ENCODE measurements around the gene CDH22.
A peak's percentile ranks its signal among the peaks of the same experiment; 100 is the strongest.

CDH22 gene

DNA sequence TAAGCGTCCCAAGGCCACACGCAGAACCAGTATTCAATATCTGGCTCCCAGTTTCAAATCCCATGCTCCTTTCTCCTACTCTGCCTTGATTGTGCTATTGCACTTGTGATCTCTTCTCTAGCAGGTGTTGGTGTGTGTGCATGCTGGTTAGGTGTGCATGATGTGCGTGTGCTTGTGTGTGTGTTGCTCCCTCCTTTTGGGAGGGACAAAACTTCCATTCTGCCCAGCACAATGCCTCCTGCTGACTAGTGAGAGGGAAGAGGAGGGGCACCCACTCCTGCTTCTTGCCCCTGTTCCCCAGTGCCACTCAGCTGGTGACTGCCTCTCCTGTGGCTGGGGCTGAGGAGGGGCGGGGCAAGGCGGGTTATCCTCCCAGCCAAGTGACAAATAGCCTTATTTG is 170.5 kb downstream of the CDH22 start:
- Histone ChIP-seq H3K4me3 (ENCODE audit: low read length in 2 of 2) (no peak overlapping the region), H3K27ac (ENCODE audit: low read length) (no peak overlapping the region), H3K36me3 (ENCODE audit: control insufficient read depth in 2 of 2, insufficient read depth in 2 of 2, low read length in 2 of 2) (no peaks in the 10 kb centered on the region), H3K4me1 (ENCODE audit: control insufficient read depth, insufficient read depth, low read length) (peaks cover 3% of the 10 kb centered on the region), H3K27me3 (ENCODE audit: control insufficient read depth in 1 of 2, insufficient read depth in 2 of 2, low read length in 2 of 2) (peaks cover 65 to 67% of the 10 kb centered on the region in 2 donors), H3K9me3 (ENCODE audit: control insufficient read depth in 2 of 2, low read length in 2 of 2) (no peaks in the 10 kb centered on the region), H3K9ac (ENCODE audit: low read length in 2 of 2) (no peak overlapping the region)

GRCh38 chr20:46135856-46136633 is 172.3 kb downstream of the CDH22 start:
- Histone ChIP-seq H3K27me3 (ENCODE audit: control insufficient read depth in 1 of 2, insufficient read depth in 2 of 2, low read length in 2 of 2) (peaks cover 56 to 63% of the 10 kb centered on the region in 2 donors), H3K27ac (ENCODE audit: low read length) (no peak overlapping the region), H3K4me1 (ENCODE audit: control insufficient read depth, insufficient read depth, low read length) (peaks cover 5% of the 10 kb centered on the region)

GRCh38 chr20:46134716-46135115 is 173.6 kb downstream of the CDH22 start:
- no peak overlapping the region for H3K9ac ChIP-seq (ENCODE audit: low read length in 2 of 2)
- peaks cover 8% of the 10 kb centered on the region for H3K4me1 ChIP-seq (ENCODE audit: control insufficient read depth, insufficient read depth, low read length)
- no peaks in the 10 kb centered on the region for H3K9me3 ChIP-seq (ENCODE audit: control insufficient read depth in 2 of 2, low read length in 2 of 2)
- H3K4me3 ChIP-seq (ENCODE audit: low read length in 2 of 2): no peak overlapping the region
- H3K36me3 ChIP-seq (ENCODE audit: control insufficient read depth in 2 of 2, insufficient read depth in 2 of 2, low read length in 2 of 2): no peaks in the 10 kb centered on the region
- peaks cover 47 to 60% of the 10 kb centered on the region in 2 donors for H3K27me3 ChIP-seq (ENCODE audit: control insufficient read depth in 1 of 2, insufficient read depth in 2 of 2, low read length in 2 of 2)
- no peak overlapping the region for H3K27ac ChIP-seq (ENCODE audit: low read length)

More at GRCh38 chr20:46135856-46136633, 172.3 kb downstream of the CDH22 start:
- H3K9ac ChIP-seq (ENCODE audit: low read length in 2 of 2): no peak overlapping the region
- no peak overlapping the region for H3K4me3 ChIP-seq (ENCODE audit: low read length in 2 of 2)
- no peaks in the 10 kb centered on the region for H3K9me3 ChIP-seq (ENCODE audit: control insufficient read depth in 2 of 2, low read length in 2 of 2)
- no peaks in the 10 kb centered on the region for H3K36me3 ChIP-seq (ENCODE audit: control insufficient read depth in 2 of 2, insufficient read depth in 2 of 2, low read length in 2 of 2)

DNA sequence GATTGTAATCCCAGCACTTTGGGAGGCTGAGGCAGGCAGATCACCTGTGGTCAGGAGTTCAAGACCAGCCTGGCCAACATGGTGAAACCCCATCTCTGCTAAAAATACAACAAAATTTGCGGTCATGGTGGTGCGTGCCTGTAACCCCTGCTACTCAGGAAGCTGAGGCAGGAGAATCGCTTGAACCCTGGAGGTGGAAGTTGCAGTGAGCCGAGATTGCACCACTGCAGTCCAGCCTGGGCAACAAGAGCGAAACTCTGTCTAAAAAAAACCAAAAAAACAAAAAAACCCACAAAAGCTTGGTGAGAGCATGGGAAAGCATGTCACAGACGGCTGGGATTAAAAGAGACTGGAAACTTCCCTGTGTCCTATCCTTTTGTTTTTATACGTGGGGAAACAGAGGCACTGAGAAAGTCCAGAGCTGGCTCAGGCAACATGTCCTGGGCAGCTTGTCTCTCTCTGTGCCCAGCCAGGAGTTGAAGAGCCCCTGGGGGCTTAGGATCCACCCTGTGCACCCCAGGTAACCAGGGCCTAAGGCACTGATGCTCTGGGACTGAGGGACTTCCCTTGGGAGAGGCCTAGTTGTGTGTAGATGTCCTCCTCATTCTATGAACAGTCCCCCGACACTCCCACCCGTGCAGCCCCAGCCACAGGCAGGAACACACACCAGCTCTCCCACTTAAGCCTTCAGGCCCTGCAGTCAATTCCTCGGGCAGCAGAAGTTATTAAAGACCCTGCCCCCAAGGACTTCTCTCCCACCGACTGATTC is 174.2 kb downstream of the CDH22 start:
- no peak overlapping the region for H3K4me3 ChIP-seq (ENCODE audit: low read length in 2 of 2)
- peaks cover 8% of the 10 kb centered on the region for H3K4me1 ChIP-seq (ENCODE audit: control insufficient read depth, insufficient read depth, low read length)
- H3K9me3 ChIP-seq (ENCODE audit: control insufficient read depth in 2 of 2, low read length in 2 of 2): no peaks in the 10 kb centered on the region
- peaks cover 42 to 54% of the 10 kb centered on the region in 2 donors for H3K27me3 ChIP-seq (ENCODE audit: control insufficient read depth in 1 of 2, insufficient read depth in 2 of 2, low read length in 2 of 2)
- no peak overlapping the region for H3K27ac ChIP-seq (ENCODE audit: low read length)
- H3K36me3 ChIP-seq (ENCODE audit: control insufficient read depth in 2 of 2, insufficient read depth in 2 of 2, low read length in 2 of 2): no peaks in the 10 kb centered on the region
- no peak overlapping the region for H3K9ac ChIP-seq (ENCODE audit: low read length in 2 of 2)

GRCh38 chr20:46132705-46133120 is 175.6 kb downstream of the CDH22 start:
- no peak overlapping the region for H3K9ac ChIP-seq (ENCODE audit: low read length in 2 of 2)
- H3K36me3 ChIP-seq (ENCODE audit: control insufficient read depth in 2 of 2, insufficient read depth in 2 of 2, low read length in 2 of 2): peaks cover 0 to 2% of the 10 kb centered on the region in 2 donors
- peaks cover 30 to 44% of the 10 kb centered on the region in 2 donors for H3K27me3 ChIP-seq (ENCODE audit: control insufficient read depth in 1 of 2, insufficient read depth in 2 of 2, low read length in 2 of 2)
- no peak overlapping the region for H3K4me3 ChIP-seq (ENCODE audit: low read length in 2 of 2)
- H3K4me1 ChIP-seq (ENCODE audit: control insufficient read depth, insufficient read depth, low read length): peaks cover 11% of the 10 kb centered on the region
- H3K9me3 ChIP-seq (ENCODE audit: control insufficient read depth in 2 of 2, low read length in 2 of 2): no peaks in the 10 kb centered on the region
- H3K27ac ChIP-seq (ENCODE audit: low read length): no peak overlapping the region

DNA sequence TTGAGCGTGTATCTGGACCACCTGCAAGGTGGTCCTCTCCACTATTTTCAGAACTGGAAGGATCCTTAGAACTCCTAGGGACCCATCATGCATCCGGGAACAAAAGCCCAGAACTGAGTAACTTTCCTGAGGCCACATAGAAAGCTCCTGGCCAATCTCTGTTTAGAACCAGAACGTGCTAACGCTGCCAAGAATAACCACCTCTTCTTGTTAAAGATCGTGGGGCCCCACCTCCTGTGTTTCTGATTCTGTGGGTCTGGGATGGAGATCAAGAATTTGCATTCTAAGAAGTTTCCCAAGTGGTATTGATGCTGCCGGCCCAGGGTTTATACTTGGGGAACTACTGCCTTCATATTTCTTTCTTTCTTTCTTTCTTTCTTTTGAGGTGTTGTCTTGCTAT is 176.9 kb downstream of the CDH22 start:
- Histone ChIP-seq H3K4me1 (ENCODE audit: control insufficient read depth, insufficient read depth, low read length) (peaks cover 11% of the 10 kb centered on the region), H3K27me3 (ENCODE audit: control insufficient read depth in 1 of 2, insufficient read depth in 2 of 2, low read length in 2 of 2) (peaks cover 22 to 34% of the 10 kb centered on the region in 2 donors), H3K4me3 (ENCODE audit: low read length in 2 of 2) (no peak overlapping the region), H3K36me3 (ENCODE audit: control insufficient read depth in 2 of 2, insufficient read depth in 2 of 2, low read length in 2 of 2) (peaks cover 0 to 2% of the 10 kb centered on the region in 2 donors), H3K9me3 (ENCODE audit: control insufficient read depth in 2 of 2, low read length in 2 of 2) (no peaks in the 10 kb centered on the region), H3K27ac (ENCODE audit: low read length) (no peak overlapping the region), H3K9ac (ENCODE audit: low read length in 2 of 2) (no peak overlapping the region)

DNA sequence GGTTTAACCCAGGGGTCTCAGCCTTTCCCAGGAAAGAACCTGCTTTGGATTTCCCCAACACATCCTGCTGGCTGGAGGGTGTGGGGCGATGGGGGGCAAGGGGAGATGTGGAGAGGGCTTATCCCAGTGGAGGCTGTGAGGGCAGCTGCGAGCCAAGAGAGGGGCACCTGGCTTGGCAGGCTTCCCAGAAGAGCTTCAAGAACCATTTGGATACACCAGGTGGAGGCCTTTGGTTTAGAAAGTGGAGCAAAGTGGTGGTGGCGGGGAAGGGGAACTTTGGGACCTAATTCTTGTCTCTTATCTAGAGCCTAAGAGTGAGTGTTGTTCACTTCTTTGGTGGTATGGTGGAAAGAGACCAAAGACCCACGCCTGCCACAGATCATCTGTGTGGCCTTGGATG is 177.8 kb downstream of the CDH22 start:
- Histone ChIP-seq H3K4me1 (ENCODE audit: control insufficient read depth, insufficient read depth, low read length) (peaks cover 11% of the 10 kb centered on the region), H3K27ac (ENCODE audit: low read length) (no peak overlapping the region), H3K9ac (ENCODE audit: low read length in 2 of 2) (no peak overlapping the region), H3K4me3 (ENCODE audit: low read length in 2 of 2) (no peak overlapping the region), H3K9me3 (ENCODE audit: control insufficient read depth in 2 of 2, low read length in 2 of 2) (no peaks in the 10 kb centered on the region), H3K36me3 (ENCODE audit: control insufficient read depth in 2 of 2, insufficient read depth in 2 of 2, low read length in 2 of 2) (peaks cover 0 to 5% of the 10 kb centered on the region in 2 donors), H3K27me3 (ENCODE audit: control insufficient read depth in 1 of 2, insufficient read depth in 2 of 2, low read length in 2 of 2) (peaks cover 14 to 27% of the 10 kb centered on the region in 2 donors)

DNA sequence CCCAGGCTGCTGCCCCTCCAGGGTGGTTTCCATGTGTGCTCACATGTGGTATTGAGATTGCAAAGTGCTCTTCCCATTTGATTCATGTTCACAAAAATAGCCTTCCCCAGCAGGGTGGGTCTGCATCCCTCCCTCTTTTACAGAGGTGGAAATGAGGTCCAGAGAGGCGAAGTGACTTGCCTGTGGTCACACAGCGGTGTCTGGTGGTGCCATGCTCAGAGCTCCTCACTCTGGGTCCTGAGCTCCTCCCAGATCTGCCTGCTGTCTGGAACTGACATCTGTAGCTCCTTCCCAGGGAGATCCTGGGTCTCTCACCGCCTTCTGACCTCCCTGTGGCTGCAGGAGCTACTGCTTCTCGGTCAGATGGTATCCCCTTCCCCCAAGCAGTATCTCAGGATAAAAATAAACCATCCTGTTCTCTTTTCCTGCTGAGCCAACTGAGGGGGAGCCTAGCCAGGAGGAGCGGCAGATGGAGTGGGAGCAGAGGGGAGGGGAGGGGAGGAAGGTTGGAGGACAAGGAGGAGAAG is 178.3 kb downstream of the CDH22 start:
- H3K36me3 ChIP-seq (ENCODE audit: control insufficient read depth in 2 of 2, insufficient read depth in 2 of 2, low read length in 2 of 2): peaks cover 0 to 5% of the 10 kb centered on the region in 2 donors
- peak overlapping the region in 1 of 2 donors; percentile 13 for H3K9ac ChIP-seq (ENCODE audit: low read length in 2 of 2)
- H3K4me1 ChIP-seq (ENCODE audit: control insufficient read depth, insufficient read depth, low read length): peaks cover 11% of the 10 kb centered on the region
- peaks cover 10 to 27% of the 10 kb centered on the region in 2 donors for H3K27me3 ChIP-seq (ENCODE audit: control insufficient read depth in 1 of 2, insufficient read depth in 2 of 2, low read length in 2 of 2)
- H3K9me3 ChIP-seq (ENCODE audit: control insufficient read depth in 2 of 2, low read length in 2 of 2): no peaks in the 10 kb centered on the region
- H3K4me3 ChIP-seq (ENCODE audit: low read length in 2 of 2): no peak overlapping the region
- no peak overlapping the region for H3K27ac ChIP-seq (ENCODE audit: low read length)

DNA sequence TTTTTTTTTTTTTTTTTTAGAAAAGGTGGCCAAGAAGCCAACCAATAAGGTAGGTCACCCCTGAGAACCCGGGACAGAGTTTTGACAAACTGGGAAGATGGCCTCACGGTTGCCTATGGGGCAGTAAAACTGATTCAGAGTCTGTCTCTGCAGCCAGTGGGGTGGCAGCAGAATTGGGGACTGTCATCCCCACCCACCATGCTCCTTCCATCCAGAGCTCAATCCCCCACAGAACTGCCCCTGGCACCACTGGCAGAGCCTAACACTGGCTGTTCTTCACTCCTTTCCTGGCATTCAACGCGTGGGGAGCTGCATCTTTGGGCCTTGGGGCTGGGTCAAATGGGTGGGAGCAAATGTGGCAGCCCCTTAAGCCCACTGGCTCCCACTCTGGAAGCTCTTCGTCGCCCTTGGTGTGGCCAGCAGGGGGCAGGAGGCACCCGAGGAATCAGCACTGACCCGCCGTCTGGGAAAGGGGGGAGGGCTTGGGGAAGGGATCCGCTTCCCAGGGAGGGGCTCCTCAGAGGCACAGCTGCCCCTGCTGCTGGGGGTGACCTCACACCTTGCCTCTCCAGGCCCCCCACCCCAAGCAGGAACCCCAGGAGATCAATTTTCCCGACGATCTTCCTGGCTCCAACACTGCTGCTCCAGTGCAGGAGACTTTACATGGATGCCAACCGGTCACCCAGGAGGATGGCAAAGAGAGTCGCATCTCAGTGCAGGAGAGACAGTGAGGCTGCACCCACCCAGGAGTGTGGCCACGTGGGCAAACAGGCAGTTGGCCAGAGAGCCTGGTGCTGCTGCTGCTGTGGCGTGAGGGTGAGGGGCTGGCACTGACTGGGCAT is 179.8 kb downstream of the CDH22 start:
- Histone ChIP-seq H3K4me1 (ENCODE audit: control insufficient read depth, insufficient read depth, low read length) (peaks cover 11% of the 10 kb centered on the region), H3K9me3 (ENCODE audit: control insufficient read depth in 2 of 2, low read length in 2 of 2) (no peaks in the 10 kb centered on the region), H3K27ac (ENCODE audit: low read length) (no peak overlapping the region), H3K27me3 (ENCODE audit: control insufficient read depth in 1 of 2, insufficient read depth in 2 of 2, low read length in 2 of 2) (peaks cover 4 to 19% of the 10 kb centered on the region in 2 donors), H3K4me3 (ENCODE audit: low read length in 2 of 2) (no peak overlapping the region), H3K36me3 (ENCODE audit: control insufficient read depth in 2 of 2, insufficient read depth in 2 of 2, low read length in 2 of 2) (peaks cover 0 to 9% of the 10 kb centered on the region in 2 donors), H3K9ac (ENCODE audit: low read length in 2 of 2) (no peak overlapping the region)

- Histone ChIP-seq H3K36me3 (ENCODE audit: control insufficient read depth in 2 of 2, insufficient read depth in 2 of 2, low read length in 2 of 2) (peaks cover 5 to 13% of the 10 kb centered on the region in 2 donors), H3K27me3 (ENCODE audit: control insufficient read depth in 1 of 2, insufficient read depth in 2 of 2, low read length in 2 of 2) (peaks cover 4 to 11% of the 10 kb centered on the region in 2 donors), H3K9me3 (ENCODE audit: control insufficient read depth in 2 of 2, low read length in 2 of 2) (no peaks in the 10 kb centered on the region), H3K9ac (ENCODE audit: low read length in 2 of 2) (no peak overlapping the region), H3K27ac (ENCODE audit: low read length) (no peak overlapping the region), H3K4me3 (ENCODE audit: low read length in 2 of 2) (no peak overlapping the region), H3K4me1 (ENCODE audit: control insufficient read depth, insufficient read depth, low read length) (peaks cover 6% of the 10 kb centered on the region)
Observed at GRCh38 chr20:46127396-46128010, 180.8 kb downstream of the CDH22 start.
